Myometrial cell (primary cell): ENCODE results near the gene UNC93A. TPM values are rescaled to one million over a fixed set of nuclear protein-coding genes. Genes with fewer than 3 reads are reported as not detected.

Experiments used
- total RNA-seq: library from RNA; depleted of rRNA; stranded (reverse); fragments of >200 nt; gene quantifications from 2 replicates; pipeline ENCODE4 v1.2.3, GENCODE V29; 2015

The UNC93A gene
- not detected in 2 replicates for total RNA-seq

GRCh38 chr6:167290786-167291622, at the start of gene UNC93A:
TSS of gene UNC93A (plus strand) at chr6:167291315. CDS start at chr6:167291490, 175 bp downstream.

Other genes with a start within 250 kb of the UNC93A start
- gene CCR6, start 168.2 kb upstream of the UNC93A start, total RNA-seq = not detected in 2 replicates
- gene GPR31, start 133.3 kb upstream of the UNC93A start, total RNA-seq = not detected in 2 replicates
- gene TTLL2, start 33.8 kb downstream of the UNC93A start, total RNA-seq = not detected in 2 replicates